ENCODE data around the gene GALE. TPM values are rescaled to one million over a fixed set of nuclear protein-coding genes. Genes with fewer than 3 reads are reported as not detected.
A peak's percentile ranks its signal among the peaks of the same experiment; 100 is the strongest.

GALE gene
- total RNA-seq, 4 donors from 2014 or later: 7.4 to 25.2 (median 12.9) TPM

DNA sequence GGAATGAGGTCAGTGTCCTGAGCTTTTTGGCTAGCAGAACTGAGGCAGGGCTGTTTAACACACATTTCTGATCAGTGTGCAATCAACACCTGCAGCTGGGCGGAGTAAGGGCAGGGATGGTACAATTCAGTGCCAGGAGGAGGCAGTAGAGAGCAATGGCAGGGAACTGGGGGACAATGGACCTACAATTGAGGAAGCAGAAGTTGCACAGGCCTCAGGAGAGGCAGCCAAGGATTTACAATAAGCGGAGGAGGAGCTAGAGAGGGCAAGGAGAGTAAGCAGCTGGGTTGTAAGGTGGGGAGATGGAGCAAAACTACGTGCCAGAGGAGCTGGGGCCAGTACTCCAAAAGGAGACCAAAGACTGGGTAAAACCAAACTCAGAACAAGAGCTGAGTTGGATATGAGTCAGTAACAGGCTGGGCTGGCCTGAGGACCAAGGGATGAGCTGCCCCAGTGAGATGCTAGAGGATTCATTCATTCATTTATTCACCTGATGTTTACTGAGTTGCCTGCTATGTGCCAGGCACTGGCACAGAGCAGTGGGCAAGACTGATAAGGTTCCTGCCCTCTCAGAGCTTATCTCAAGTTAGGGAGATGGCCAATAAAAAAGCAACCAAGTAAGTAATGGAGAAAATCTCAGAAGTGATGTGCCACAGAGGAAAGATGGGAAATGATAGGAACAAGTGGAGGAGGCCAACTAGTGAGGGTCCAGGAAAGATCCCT, 10.4 kb upstream of the GALE start:
- ATAC-seq: peak; percentile 36
- Histone ChIP-seq H3K36me3 (peaks cover 0 to 64% of the 10 kb centered on the region in 2 donors), H3K27me3 (no peaks in the 10 kb centered on the region), H3K27ac (no peak overlapping the region), H3K9me3 (no peaks in the 10 kb centered on the region), H3K4me1 (peaks cover 0 to 13% (median 0%) of the 10 kb centered on the region in 3 donors), H3K4me3 (no peak overlapping the region)
- WGBS, 2 donors (ENCODE audit: low coverage in 1 of 2): 51 to 59% methylated on average over 2 to 3 of the region's 3 CpGs
- TF ChIP-seq POLR2AphosphoS5 (IDR thresholded peaks at IDR 0.05): no peak
- TF ChIP-seq, protein P1, sequence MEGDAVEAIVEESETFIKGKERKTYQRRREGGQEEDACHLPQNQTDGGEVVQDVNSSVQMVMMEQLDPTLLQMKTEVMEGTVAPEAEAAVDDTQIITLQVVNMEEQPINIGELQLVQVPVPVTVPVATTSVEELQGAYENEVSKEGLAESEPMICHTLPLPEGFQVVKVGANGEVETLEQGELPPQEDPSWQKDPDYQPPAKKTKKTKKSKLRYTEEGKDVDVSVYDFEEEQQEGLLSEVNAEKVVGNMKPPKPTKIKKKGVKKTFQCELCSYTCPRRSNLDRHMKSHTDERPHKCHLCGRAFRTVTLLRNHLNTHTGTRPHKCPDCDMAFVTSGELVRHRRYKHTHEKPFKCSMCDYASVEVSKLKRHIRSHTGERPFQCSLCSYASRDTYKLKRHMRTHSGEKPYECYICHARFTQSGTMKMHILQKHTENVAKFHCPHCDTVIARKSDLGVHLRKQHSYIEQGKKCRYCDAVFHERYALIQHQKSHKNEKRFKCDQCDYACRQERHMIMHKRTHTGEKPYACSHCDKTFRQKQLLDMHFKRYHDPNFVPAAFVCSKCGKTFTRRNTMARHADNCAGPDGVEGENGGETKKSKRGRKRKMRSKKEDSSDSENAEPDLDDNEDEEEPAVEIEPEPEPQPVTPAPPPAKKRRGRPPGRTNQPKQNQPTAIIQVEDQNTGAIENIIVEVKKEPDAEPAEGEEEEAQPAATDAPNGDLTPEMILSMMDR (IDR thresholded peaks at IDR 0.05): peak in 3 of 4 experiments; percentile 25 to 58 (median 50)

DNA sequence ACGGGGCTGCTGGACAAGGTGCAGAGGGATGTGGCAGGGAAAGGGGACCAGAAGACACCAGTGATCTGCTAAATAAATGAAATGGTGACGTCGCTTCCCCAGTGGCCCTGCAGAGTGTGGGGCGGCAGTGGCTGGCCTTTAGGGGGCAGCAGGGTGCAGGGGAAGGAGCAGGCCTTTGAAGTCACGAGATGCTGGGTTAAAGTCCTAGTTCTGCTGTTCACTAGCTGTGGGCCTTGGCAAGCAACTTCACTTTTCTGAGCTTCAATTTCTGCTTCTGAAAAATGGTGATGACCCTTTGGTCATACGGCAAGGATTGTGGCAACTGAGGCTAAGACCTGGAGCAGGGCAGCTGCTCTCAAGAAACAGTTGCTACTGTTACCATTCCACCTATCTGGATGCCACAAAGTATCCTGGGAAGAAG, 9.2 kb upstream of the GALE start:
- peaks cover 0 to 13% (median 0%) of the 10 kb centered on the region in 3 donors for H3K4me1 ChIP-seq
- ATAC-seq: peak; percentile 74
- no peak overlapping the region for H3K4me3 ChIP-seq
- peak overlapping the region in 3 of 4 donors; percentile 7 to 22 (median 13) for H3K27ac ChIP-seq
- H3K27me3 ChIP-seq: no peaks in the 10 kb centered on the region
- TF ChIP-seq POLR2A (IDR thresholded peaks at IDR 0.05) (no peak), POLR2AphosphoS5 (IDR thresholded peaks at IDR 0.05) (no peak), EP300 (IDR thresholded peaks at IDR 0.05) (no peak)
- TF ChIP-seq, protein P1 (IDR thresholded peaks at IDR 0.05): peak in 3 of 4 experiments; percentile 53 to 78 (median 53)
- no peaks in the 10 kb centered on the region for H3K9me3 ChIP-seq
- WGBS, 2 donors (ENCODE audit: low coverage in 1 of 2): 17 to 18% methylated on average over 4 to 5 of the region's 6 CpGs
- H3K36me3 ChIP-seq: peaks cover 0 to 52% of the 10 kb centered on the region in 2 donors

DNA sequence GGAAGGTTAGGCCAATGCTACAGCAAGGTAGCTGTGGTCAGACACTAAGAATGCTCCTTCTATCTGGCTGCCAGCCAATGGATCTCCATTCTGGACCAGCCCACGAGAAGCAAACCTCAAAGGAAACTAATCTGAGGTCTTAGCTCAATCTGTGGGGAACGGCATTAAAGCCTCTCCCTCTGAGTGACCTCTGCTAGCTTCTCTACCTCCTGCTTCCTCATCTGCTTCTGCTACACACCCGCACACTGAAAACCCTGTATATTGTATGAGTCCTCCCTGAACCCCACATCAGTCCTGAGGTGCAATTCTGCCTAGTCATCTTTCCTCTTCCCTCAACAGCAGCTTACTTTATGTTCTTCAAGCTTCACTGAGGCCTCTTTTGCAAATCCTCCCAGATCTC, 6.9 kb upstream of the GALE start:
- no peak overlapping the region for H3K4me3 ChIP-seq
- no peaks in the 10 kb centered on the region for H3K9me3 ChIP-seq
- no peak for TF ChIP-seq POLR2AphosphoS5 (IDR thresholded peaks at IDR 0.05)
- TF ChIP-seq, protein P1 (IDR thresholded peaks at IDR 0.05): no peak
- TF ChIP-seq POLR2A (IDR thresholded peaks at IDR 0.05): no peak
- TF ChIP-seq EP300 (IDR thresholded peaks at IDR 0.05): no peak
- WGBS, 2 donors (ENCODE audit: low coverage in 1 of 2): 51 to 55% methylated on average over 2 to 3 of the region's 3 CpGs
- ATAC-seq: no peak
- H3K27me3 ChIP-seq: no peaks in the 10 kb centered on the region
- peaks cover 0 to 13% (median 0%) of the 10 kb centered on the region in 3 donors for H3K4me1 ChIP-seq
- H3K27ac ChIP-seq: no peak overlapping the region
- peaks cover 0 to 49% of the 10 kb centered on the region in 2 donors for H3K36me3 ChIP-seq

DNA sequence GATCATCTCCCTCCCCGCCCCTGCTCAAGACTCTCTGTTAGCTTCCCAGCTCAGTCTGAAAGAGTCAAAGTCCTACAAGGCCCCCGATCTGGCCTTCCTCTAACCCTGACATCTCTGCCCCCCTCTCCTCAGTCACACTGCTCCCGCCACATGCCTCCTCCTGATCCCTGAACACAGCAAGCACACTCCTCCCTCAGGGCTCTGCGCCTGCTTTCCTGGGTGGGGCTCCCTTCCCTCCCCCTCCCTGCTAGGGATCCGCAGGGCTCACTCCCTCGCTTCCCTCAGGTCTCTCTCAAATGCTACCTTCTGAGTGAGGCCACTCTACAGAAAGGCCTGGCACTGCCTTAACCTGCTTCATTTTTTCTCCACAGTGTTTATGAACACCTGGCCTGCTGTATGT, 5.7 kb upstream of the GALE start:
- Histone ChIP-seq H3K36me3 (peaks cover 0 to 42% of the 10 kb centered on the region in 2 donors), H3K4me3 (no peak overlapping the region), H3K27ac (no peak overlapping the region), H3K9me3 (no peaks in the 10 kb centered on the region), H3K4me1 (peaks cover 0 to 20% (median 4%) of the 10 kb centered on the region in 3 donors), H3K27me3 (no peaks in the 10 kb centered on the region)
- 86 to 90% methylated on average over 4 to 6 of the region's 6 CpGs for WGBS, 2 donors (ENCODE audit: low coverage in 1 of 2)
- no peak for ATAC-seq
- TF ChIP-seq EP300 (IDR thresholded peaks at IDR 0.05) (no peak), POLR2A (IDR thresholded peaks at IDR 0.05) (no peak), POLR2AphosphoS5 (IDR thresholded peaks at IDR 0.05) (no peak)
- TF ChIP-seq, protein P1 (IDR thresholded peaks at IDR 0.05): no peak

DNA sequence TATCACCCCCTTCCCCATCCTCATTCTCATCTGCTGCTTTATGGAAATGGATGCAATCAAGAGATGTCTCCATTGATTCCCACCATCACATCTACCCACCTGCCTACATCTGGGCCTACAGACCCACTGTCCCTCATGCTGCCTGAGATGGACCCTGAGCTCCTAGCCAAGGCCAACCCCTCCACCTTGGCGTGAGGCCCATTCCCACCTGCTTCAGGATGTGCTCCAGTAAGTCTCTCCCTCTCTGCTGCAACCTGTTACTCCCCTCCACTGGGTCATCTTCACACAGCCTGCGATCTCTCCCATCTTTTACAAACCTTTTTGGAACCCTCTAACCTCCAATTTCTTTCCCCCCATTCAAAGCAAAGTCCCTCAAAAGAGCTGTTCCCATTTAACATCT, 4.5 kb upstream of the GALE start:
- no peaks in the 10 kb centered on the region for H3K9me3 ChIP-seq
- no peak overlapping the region for H3K27ac ChIP-seq
- TF ChIP-seq POLR2A (IDR thresholded peaks at IDR 0.05) (no peak), EP300 (IDR thresholded peaks at IDR 0.05) (no peak), POLR2AphosphoS5 (IDR thresholded peaks at IDR 0.05) (no peak)
- TF ChIP-seq, protein P1 (IDR thresholded peaks at IDR 0.05): no peak
- WGBS, 2 donors (ENCODE audit: low coverage in 1 of 2): 100% methylated on average over 2 of the region's 2 CpGs
- no peaks in the 10 kb centered on the region for H3K27me3 ChIP-seq
- ATAC-seq: no peak
- H3K4me1 ChIP-seq: peaks cover 0 to 20% (median 6%) of the 10 kb centered on the region in 3 donors
- no peak overlapping the region for H3K4me3 ChIP-seq
- H3K36me3 ChIP-seq: peaks cover 0 to 42% of the 10 kb centered on the region in 2 donors

Measured in gastroesophageal sphincter (tissue), 4 donors.